Keratinocyte (primary cell): Measurements from ENCODE around the gene GTPBP1.

Source experiments
- CTCF ChIP-seq, 3 experiments: IDR thresholded peaks in 1 of 3; conservative IDR thresholded peaks in 1 of 3; optimal IDR thresholded peaks in 1 of 3; 2 replicates in 2 of 3; 3 replicates in 1 of 3; pipeline versions ENCODE3 to v1.5.1; 2011; ENCODE audit warnings: low read length in 3 of 3, mild to moderate bottlenecking in 3 of 3, moderate library complexity in 2 of 3, control low read depth in 1 of 3, inconsistent platforms in 1 of 3; ENCODE audit not compliant: insufficient read depth in 2 of 3; ENCODE audit errors: extremely low read depth in 1 of 3
- EZH2 ChIP-seq: IDR thresholded peaks from one replicate; pipeline ENCODE4 v1.6.1; 2012; ENCODE audit warnings: inconsistent platforms, mild to moderate bottlenecking, low read length, moderate library complexity

- TF ChIP-seq CTCF (optimal IDR thresholded peaks at IDR 0.05 in 1 of 3, IDR thresholded peaks at IDR 0.05 in 1 of 3, conservative IDR thresholded peaks at IDR 0.05 in 1 of 3; ENCODE audit: extremely low read depth in 1 of 3, insufficient read depth in 2 of 3, low read length in 3 of 3) (no peak), EZH2 (no peak)
Observed at GRCh38 chr22:38689651-38690050, 16.1 kb upstream of the GTPBP1 start.
